ENCODE results near the gene TOPBP1. TPM values are rescaled to one million over a fixed set of nuclear protein-coding genes. Genes with fewer than 3 reads are reported as not detected.

Gene TOPBP1
- 12.6 and 15.5 TPM in 2 replicates for total RNA-seq

GRCh38 chr3:133661454-133662277, at the start of gene TOPBP1:
Gene TOPBP1 (minus strand): TSS chr3:133661941. CDS start chr3:133661127, 814 bp downstream.

GRCh38 chr3:133573629-133574194, 88.0 kb downstream of the TOPBP1 start, which contains the start of gene CDV3:
Gene CDV3 (plus strand): TSS chr3:133573686. CDS start chr3:133574045, 359 bp downstream.

Other genes starting within 250 kb of the TOPBP1 start
- 134 and 265 TPM in 2 replicates for gene CDV3, start 88.3 kb downstream of the TOPBP1 start, total RNA-seq
- gene TF, start 84.5 kb upstream of the TOPBP1 start, total RNA-seq: 1.4 and 1.9 TPM in 2 replicates
- 34.5 and 52.6 TPM in 2 replicates for gene SRPRB, start 143.9 kb upstream of the TOPBP1 start, total RNA-seq
- gene RAB6B, start 233.9 kb upstream of the TOPBP1 start, total RNA-seq: 0.09 and 0.82 TPM in 2 replicates

All from pericardium fibroblast (primary cell).